Caki2 (cell line): ENCODE data around the gene PLK3. TPM values are rescaled to one million over a fixed set of nuclear protein-coding genes. Genes with fewer than 3 reads are reported as not detected.
A peak's percentile ranks its signal among the peaks of the same experiment; 100 is the strongest.
"Not testable (repeated sequence)": the region's sequence is repeated elsewhere in the genome, so short reads cannot be mapped to it uniquely, and the experiment has no call there.

ENCODE experiments used
- DNase-seq: peaks from one replicate; pipeline ENCODE4 v3.0.0-alpha.2; 2015; ENCODE audit warnings: low read depth
- in situ Hi-C: cut with HindIII; loops from 2 replicates; pipeline ENCODE4 v1.10.0; 2016; ENCODE audit warnings: low sequenced_read_pairs, low pct_unique_long_range_greater_than_20kb, mixed read lengths
- total RNA-seq: library from RNA; depleted of rRNA; stranded (reverse); fragments of >200 nt; shearing (Covaris generic); gene quantifications from 2 replicates; pipeline ENCODE4 v1.2.3, GENCODE V29; 2014; ENCODE audit warnings: low replicate concordance; rRNA removed

The PLK3 gene
- total RNA-seq, 1 experiment from 2014 or later: 11.7 TPM

- DNase-seq, in situ Hi-C loops: not testable (repeated sequence)
Measured at GRCh38 chr1:44838294-44838693, 38.1 kb downstream of the PLK3 start.

GRCh38 chr1:44839576-44839975 is 39.4 kb downstream of the PLK3 start:
- in situ Hi-C loops: no loop called here
- DNase-seq: no peak

- no peak for DNase-seq
- in situ Hi-C loops: no loop called here
Measured at GRCh38 chr1:44842486-44842861, 42.3 kb downstream of the PLK3 start.

GRCh38 chr1:44842862-44843655 is 42.9 kb downstream of the PLK3 start, which contains the start of gene PTCH2:
Gene PTCH2 (minus strand): TSS chr1:44843253. CDS start chr1:44842932, 321 bp downstream.
- in situ Hi-C loops: no loop called here
- peak; percentile 26 for DNase-seq

- no peak for DNase-seq
- in situ Hi-C loops: no loop called here
Measured at GRCh38 chr1:44846985-44847384, 46.8 kb downstream of the PLK3 start.

GRCh38 chr1:44847845-44848244 is 47.7 kb downstream of the PLK3 start:
- in situ Hi-C loops: no loop called here
- no peak for DNase-seq

- in situ Hi-C loops: no loop called here
- no peak for DNase-seq
Measured at GRCh38 chr1:44848456-44849181, 48.4 kb downstream of the PLK3 start.

GRCh38 chr1:44849575-44850132 is 49.5 kb downstream of the PLK3 start:
- no peak for DNase-seq
- in situ Hi-C loops: no loop called here

- DNase-seq: no peak
- in situ Hi-C loops: no loop called here
Measured at GRCh38 chr1:44851308-44851707, 51.1 kb downstream of the PLK3 start.

- in situ Hi-C loops: no loop called here
- DNase-seq: no peak
Measured at GRCh38 chr1:44853201-44853600, 53.0 kb downstream of the PLK3 start.

GRCh38 chr1:44854970-44855369 is 54.8 kb downstream of the PLK3 start:
- no peak for DNase-seq
- in situ Hi-C loops: no loop called here

Other genes with a start within 250 kb of the PLK3 start
- gene TMEM53, start 125.9 kb upstream of the PLK3 start, total RNA-seq: 4.3 and 7.6 TPM in 2 replicates
- not detected in 2 replicates for gene ARMH1, start 125.7 kb upstream of the PLK3 start, total RNA-seq
- gene RNU5D-1, start 69.2 kb upstream of the PLK3 start, total RNA-seq: not detected in 2 replicates
- gene KIF2C, start 60.5 kb upstream of the PLK3 start, total RNA-seq: 49.9 and 55.4 TPM in 2 replicates
- 1,783 and 1,946 TPM in 2 replicates for gene RPS8, start 24.8 kb upstream of the PLK3 start, total RNA-seq
- not detected in 2 replicates for gene BEST4, start 12.2 kb upstream of the PLK3 start, total RNA-seq
- not detected in 2 replicates for gene DYNLT4, start 7.0 kb downstream of the PLK3 start, total RNA-seq
- 1.7 and 1.9 TPM in 2 replicates for gene BTBD19, start 8.1 kb downstream of the PLK3 start, total RNA-seq
- gene PTCH2, start 42.9 kb downstream of the PLK3 start, total RNA-seq: not detected in 2 replicates
- 31.5 and 39.3 TPM in 2 replicates for gene EIF2B3, start 186.2 kb downstream of the PLK3 start, total RNA-seq
- gene HECTD3, start 210.9 kb downstream of the PLK3 start, total RNA-seq: 6.4 and 16.6 TPM in 2 replicates
- gene UROD, start 211.9 kb downstream of the PLK3 start, total RNA-seq: 72.7 and 112 TPM in 2 replicates